ENCODE measurements around the gene OXER1. TPM values are rescaled to one million over a fixed set of nuclear protein-coding genes. Genes with fewer than 3 reads are reported as not detected.

Gene OXER1
- total RNA-seq, 2 donors from 2014 or later = 0.47 to 0.48 TPM

- no peak overlapping the region for H3K27ac ChIP-seq
- DNase-seq (ENCODE audit: low spot score) = no peak
- H3K9me3 ChIP-seq = no peaks in the 10 kb centered on the region
- H3K36me3 ChIP-seq = no peaks in the 10 kb centered on the region
- H3K27me3 ChIP-seq = no peaks in the 10 kb centered on the region
- no peak for TF ChIP-seq CTCF (IDR thresholded peaks at IDR 0.05)
- H3K4me1 ChIP-seq = no peaks in the 10 kb centered on the region
- no peak overlapping the region for H3K4me3 ChIP-seq
Observed at GRCh38 chr2:42767080-42767898, 3.4 kb upstream of the OXER1 start.

GRCh38 chr2:42765686-42766085 lies 1.8 kb upstream of the OXER1 start:
- no peak for DNase-seq (ENCODE audit: low spot score)
- Histone ChIP-seq H3K9me3 (no peaks in the 10 kb centered on the region), H3K36me3 (no peaks in the 10 kb centered on the region), H3K4me1 (no peaks in the 10 kb centered on the region), H3K4me3 (no peak overlapping the region), H3K27ac (no peak overlapping the region), H3K27me3 (no peaks in the 10 kb centered on the region)
- TF ChIP-seq CTCF (IDR thresholded peaks at IDR 0.05) = no peak

- H3K4me1 ChIP-seq = no peaks in the 10 kb centered on the region
- H3K36me3 ChIP-seq = no peaks in the 10 kb centered on the region
- no peaks in the 10 kb centered on the region for H3K9me3 ChIP-seq
- H3K27me3 ChIP-seq = no peaks in the 10 kb centered on the region
- TF ChIP-seq CTCF (IDR thresholded peaks at IDR 0.05) = no peak
- H3K4me3 ChIP-seq = no peak overlapping the region
- DNase-seq (ENCODE audit: low spot score) = no peak
- H3K27ac ChIP-seq = no peak overlapping the region
Observed at GRCh38 chr2:42764901-42765300, 966 bp upstream of the OXER1 start.

GRCh38 chr2:42762823-42763804 lies 821 bp downstream of the OXER1 start:
- no peaks in the 10 kb centered on the region for H3K9me3 ChIP-seq
- H3K36me3 ChIP-seq = no peaks in the 10 kb centered on the region
- DNase-seq (ENCODE audit: low spot score) = no peak
- H3K27me3 ChIP-seq = no peaks in the 10 kb centered on the region
- H3K27ac ChIP-seq = no peak overlapping the region
- no peak overlapping the region for H3K4me3 ChIP-seq
- no peak for TF ChIP-seq CTCF (IDR thresholded peaks at IDR 0.05)
- no peaks in the 10 kb centered on the region for H3K4me1 ChIP-seq

- no peaks in the 10 kb centered on the region for H3K9me3 ChIP-seq
- H3K36me3 ChIP-seq = no peaks in the 10 kb centered on the region
- no peak overlapping the region for H3K27ac ChIP-seq
- no peak overlapping the region for H3K4me3 ChIP-seq
- H3K27me3 ChIP-seq = no peaks in the 10 kb centered on the region
- TF ChIP-seq CTCF (IDR thresholded peaks at IDR 0.05) = no peak
- DNase-seq (ENCODE audit: low spot score) = no peak
- H3K4me1 ChIP-seq = no peaks in the 10 kb centered on the region
Observed at GRCh38 chr2:42762155-42762554, 1.8 kb downstream of the OXER1 start.

Measured in right atrium auricular region (tissue), 2 donors.